GM12872 (cell line): ENCODE results near the gene SLC24A4.

Source experiments
- TF ChIP-seq, protein P1 (sequence below): IDR thresholded peaks from 3 replicates; pipeline ENCODE4 v1.5.1; 2011; ENCODE audit warnings: low read depth, mild to moderate bottlenecking, low read length, moderate library complexity; ENCODE audit not compliant: insufficient read depth

The SLC24A4 gene

GRCh38 chr14:92539419-92539818, 216.5 kb downstream of the SLC24A4 start:
- TF ChIP-seq, protein P1, sequence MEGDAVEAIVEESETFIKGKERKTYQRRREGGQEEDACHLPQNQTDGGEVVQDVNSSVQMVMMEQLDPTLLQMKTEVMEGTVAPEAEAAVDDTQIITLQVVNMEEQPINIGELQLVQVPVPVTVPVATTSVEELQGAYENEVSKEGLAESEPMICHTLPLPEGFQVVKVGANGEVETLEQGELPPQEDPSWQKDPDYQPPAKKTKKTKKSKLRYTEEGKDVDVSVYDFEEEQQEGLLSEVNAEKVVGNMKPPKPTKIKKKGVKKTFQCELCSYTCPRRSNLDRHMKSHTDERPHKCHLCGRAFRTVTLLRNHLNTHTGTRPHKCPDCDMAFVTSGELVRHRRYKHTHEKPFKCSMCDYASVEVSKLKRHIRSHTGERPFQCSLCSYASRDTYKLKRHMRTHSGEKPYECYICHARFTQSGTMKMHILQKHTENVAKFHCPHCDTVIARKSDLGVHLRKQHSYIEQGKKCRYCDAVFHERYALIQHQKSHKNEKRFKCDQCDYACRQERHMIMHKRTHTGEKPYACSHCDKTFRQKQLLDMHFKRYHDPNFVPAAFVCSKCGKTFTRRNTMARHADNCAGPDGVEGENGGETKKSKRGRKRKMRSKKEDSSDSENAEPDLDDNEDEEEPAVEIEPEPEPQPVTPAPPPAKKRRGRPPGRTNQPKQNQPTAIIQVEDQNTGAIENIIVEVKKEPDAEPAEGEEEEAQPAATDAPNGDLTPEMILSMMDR = no peak

DNA sequence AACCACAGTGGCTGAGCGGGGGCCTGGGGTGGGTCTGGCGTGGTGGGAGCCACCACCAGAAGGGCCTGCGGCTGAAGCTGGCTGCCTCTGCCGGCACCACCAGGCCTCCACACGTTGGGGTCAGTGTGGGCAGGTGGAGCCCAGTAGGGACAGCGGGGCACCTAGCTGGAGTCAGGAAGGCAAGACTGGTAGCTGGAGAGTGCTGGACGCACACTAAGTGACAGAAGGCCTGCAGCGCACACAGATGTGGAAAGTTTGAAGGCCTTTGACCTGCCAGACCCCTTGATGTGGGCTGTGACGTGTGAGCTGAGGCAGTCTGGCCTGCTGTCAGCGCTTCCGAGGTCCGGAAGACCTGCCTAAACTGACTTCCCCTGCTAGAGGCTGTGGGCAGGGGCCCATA, 216.9 kb downstream of the SLC24A4 start:
- TF ChIP-seq, protein P1 = no peak

DNA sequence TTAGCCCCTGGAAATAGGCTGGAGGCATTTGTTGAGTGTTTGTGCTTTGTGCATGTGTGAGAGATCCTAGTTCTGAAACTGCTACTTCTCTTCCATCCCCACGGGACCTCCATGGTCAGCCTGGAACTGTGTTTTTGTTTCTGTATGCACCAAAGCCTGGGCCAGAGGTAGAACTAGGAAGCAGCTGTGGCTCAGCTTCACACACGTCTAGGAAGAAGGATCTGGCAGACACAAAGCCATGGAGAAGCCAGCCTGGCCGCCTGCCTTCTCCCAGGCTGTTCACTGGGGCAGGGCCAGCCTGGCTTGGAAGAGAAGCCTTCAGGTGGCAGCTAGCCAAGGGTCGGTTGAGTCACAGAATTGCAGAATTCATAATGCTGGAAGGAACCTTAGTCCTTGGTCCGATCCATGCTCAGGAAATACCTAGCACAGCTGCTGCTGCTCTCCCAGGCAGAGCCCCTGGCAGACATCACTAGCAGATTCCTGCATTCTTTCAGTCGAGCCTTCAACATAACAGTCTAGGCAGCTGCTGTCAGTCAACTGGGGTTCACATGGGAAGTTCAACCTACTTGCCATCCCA, 217.6 kb downstream of the SLC24A4 start:
- TF ChIP-seq, protein P1 = no peak

- TF ChIP-seq, protein P1 = no peak
Observed at GRCh38 chr14:92542766-92543554, 220.0 kb downstream of the SLC24A4 start.

GRCh38 chr14:92544051-92544720, 221.2 kb downstream of the SLC24A4 start:
- TF ChIP-seq, protein P1 = no peak

- TF ChIP-seq, protein P1 = no peak
Observed at GRCh38 chr14:92546347-92547053, 223.5 kb downstream of the SLC24A4 start.
